ENCODE measurements around the gene GCH1. TPM values are rescaled to one million over a fixed set of nuclear protein-coding genes. Genes with fewer than 3 reads are reported as not detected.
"Not testable (repeated sequence)": the region's sequence is repeated elsewhere in the genome, so short reads cannot be mapped to it uniquely, and the experiment has no call there.

GCH1 gene
- 8.9 TPM for total RNA-seq

GRCh38 chr14:54902521-54903420 lies at the start of gene GCH1:
TSS of gene GCH1 (minus strand) at chr14:54902826. CDS start at chr14:54902663, 163 bp downstream.
- ATAC-seq: peak; percentile 89

GRCh38 chr14:54947230-54947629 lies 44.6 kb upstream of the GCH1 start:
- ATAC-seq: no peak

GRCh38 chr14:54946500-54946899 lies 43.9 kb upstream of the GCH1 start:
- ATAC-seq: no peak

GRCh38 chr14:54944737-54945391 lies 42.2 kb upstream of the GCH1 start:
- ATAC-seq: no peak

GRCh38 chr14:54942913-54943312 lies 40.3 kb upstream of the GCH1 start:
- no peak for ATAC-seq

GRCh38 chr14:54936816-54937215 lies 34.2 kb upstream of the GCH1 start:
- ATAC-seq: no peak

- ATAC-seq: no peak
Observed at GRCh38 chr14:54935958-54936357, 33.3 kb upstream of the GCH1 start.

GRCh38 chr14:54935100-54935499 lies 32.5 kb upstream of the GCH1 start:
- ATAC-seq: no peak

GRCh38 chr14:54933006-54933405 lies 30.4 kb upstream of the GCH1 start:
- no peak for ATAC-seq

GRCh38 chr14:54931598-54932340 lies 29.1 kb upstream of the GCH1 start:
- no peak for ATAC-seq

- ATAC-seq: no peak
Observed at GRCh38 chr14:54931101-54931500, 28.5 kb upstream of the GCH1 start.

GRCh38 chr14:54929556-54929955 lies 26.9 kb upstream of the GCH1 start:
- no peak for ATAC-seq

GRCh38 chr14:54928216-54928615 lies 25.6 kb upstream of the GCH1 start:
- ATAC-seq: no peak

- ATAC-seq: no peak
Observed at GRCh38 chr14:54927551-54927950, 24.9 kb upstream of the GCH1 start.

- not testable (repeated sequence) for ATAC-seq
Observed at GRCh38 chr14:54926570-54926969, 23.9 kb upstream of the GCH1 start.

- ATAC-seq: no peak
Observed at GRCh38 chr14:54922598-54922997, 20.0 kb upstream of the GCH1 start.

GRCh38 chr14:54920052-54920451 lies 17.4 kb upstream of the GCH1 start:
- no peak for ATAC-seq

- ATAC-seq: no peak
Observed at GRCh38 chr14:54919330-54919729, 16.7 kb upstream of the GCH1 start.

- no peak for ATAC-seq
Observed at GRCh38 chr14:54918427-54918826, 15.8 kb upstream of the GCH1 start.

- ATAC-seq: no peak
Observed at GRCh38 chr14:54916101-54916500, 13.5 kb upstream of the GCH1 start.

GRCh38 chr14:54909817-54910558 lies 7.4 kb upstream of the GCH1 start:
- ATAC-seq: no peak

GRCh38 chr14:54908973-54909372 lies 6.3 kb upstream of the GCH1 start:
- not testable (repeated sequence) for ATAC-seq

GRCh38 chr14:54908190-54908589 lies 5.6 kb upstream of the GCH1 start:
- ATAC-seq: no peak
